DND-41 (cell line): ENCODE results near the gene CYYR1.

Source experiments
- EZH2 ChIP-seq: IDR thresholded peaks from 3 replicates; pipeline ENCODE4 v1.6.1; 2012; ENCODE audit warnings: borderline replicate concordance, low read depth, mild to moderate bottlenecking, moderate library complexity, low read length, inconsistent platforms; ENCODE audit not compliant: severe bottlenecking
- TF ChIP-seq, protein P1 (sequence below): IDR thresholded peaks from 2 replicates; pipeline ENCODE4 v1.5.1; 2012; ENCODE audit warnings: borderline replicate concordance, low read length, moderate library complexity, mild to moderate bottlenecking; ENCODE audit not compliant: poor library complexity, severe bottlenecking; ENCODE audit errors: extremely low read depth

DNA sequence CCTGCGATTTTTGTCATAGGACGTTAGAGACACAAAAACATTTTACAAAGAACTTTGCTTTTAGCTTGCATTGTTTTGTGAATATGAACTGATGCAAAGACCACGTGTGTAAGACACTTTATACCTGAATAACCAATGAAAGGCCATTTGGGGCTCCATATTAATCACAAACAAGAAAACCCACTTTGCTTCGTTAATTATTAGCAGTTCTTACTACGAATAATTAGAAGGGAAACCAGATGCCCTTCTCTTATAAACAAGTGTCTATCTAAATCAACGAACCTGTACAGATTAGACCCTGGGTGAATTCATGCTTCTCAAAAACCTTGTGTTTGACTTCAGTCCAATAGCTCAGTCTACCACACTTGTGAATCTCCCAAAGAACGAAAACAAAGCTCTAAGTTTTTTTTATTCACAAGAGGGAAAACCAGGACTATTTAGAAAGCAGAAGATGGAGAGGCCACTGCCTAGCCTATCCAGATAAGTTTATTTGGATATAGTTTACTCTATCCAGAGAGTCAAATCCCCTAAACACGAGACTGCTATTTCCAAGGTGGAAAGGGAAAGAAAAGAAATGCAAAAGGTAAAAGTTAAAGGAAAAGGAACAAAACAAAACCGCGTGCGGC lies 897 bp downstream of the CYYR1 start:
- TF ChIP-seq, protein P1, sequence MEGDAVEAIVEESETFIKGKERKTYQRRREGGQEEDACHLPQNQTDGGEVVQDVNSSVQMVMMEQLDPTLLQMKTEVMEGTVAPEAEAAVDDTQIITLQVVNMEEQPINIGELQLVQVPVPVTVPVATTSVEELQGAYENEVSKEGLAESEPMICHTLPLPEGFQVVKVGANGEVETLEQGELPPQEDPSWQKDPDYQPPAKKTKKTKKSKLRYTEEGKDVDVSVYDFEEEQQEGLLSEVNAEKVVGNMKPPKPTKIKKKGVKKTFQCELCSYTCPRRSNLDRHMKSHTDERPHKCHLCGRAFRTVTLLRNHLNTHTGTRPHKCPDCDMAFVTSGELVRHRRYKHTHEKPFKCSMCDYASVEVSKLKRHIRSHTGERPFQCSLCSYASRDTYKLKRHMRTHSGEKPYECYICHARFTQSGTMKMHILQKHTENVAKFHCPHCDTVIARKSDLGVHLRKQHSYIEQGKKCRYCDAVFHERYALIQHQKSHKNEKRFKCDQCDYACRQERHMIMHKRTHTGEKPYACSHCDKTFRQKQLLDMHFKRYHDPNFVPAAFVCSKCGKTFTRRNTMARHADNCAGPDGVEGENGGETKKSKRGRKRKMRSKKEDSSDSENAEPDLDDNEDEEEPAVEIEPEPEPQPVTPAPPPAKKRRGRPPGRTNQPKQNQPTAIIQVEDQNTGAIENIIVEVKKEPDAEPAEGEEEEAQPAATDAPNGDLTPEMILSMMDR = no peak
- TF ChIP-seq EZH2 = no peak
